Measurements from ENCODE around the gene CGB1. TPM values are rescaled to one million over a fixed set of nuclear protein-coding genes. Genes with fewer than 3 reads are reported as not detected.
"Not testable (repeated sequence)": the region's sequence is repeated elsewhere in the genome, so short reads cannot be mapped to it uniquely, and the experiment has no call there.

CGB1 gene
- total and polyA plus RNA-seq, 2 of the 13 experiments (the other 11 are each of a cell fraction or from before 2014, with no cell fraction given) = not detected

- H2AFZ ChIP-seq (ENCODE audit: low read length); POLR2A ChIA-PET; ATAC-seq; H4K20me1 ChIP-seq (ENCODE audit: insufficient read depth, low read length); H3K9ac ChIP-seq (ENCODE audit: insufficient read depth, low read depth, low read length); BruUV-seq (replicated peaks); H3K4me2 ChIP-seq (ENCODE audit: low read depth, low read length); H3K36me3 ChIP-seq (replicated peaks in 1 of 2; ENCODE audit: control insufficient read depth in 1 of 2, insufficient read depth in 2 of 2, low read length in 2 of 2); intact Hi-C loops (cut with micrococcal nuclease; ENCODE audit: unreplicated experiment); H3K27ac ChIP-seq (ENCODE audit: extremely low read length, insufficient read depth, low read length); in situ Hi-C loops (cut with HindIII; ENCODE audit: extremely low pct_ligation_motif_present, low pct_unique_long_range_greater_than_20kb); H3K4me1 ChIP-seq (ENCODE audit: insufficient read depth, low read length); H3K79me2 ChIP-seq (ENCODE audit: insufficient read depth, low read length); H3K9me3 ChIP-seq (ENCODE audit: low read length); H3K4me3 ChIP-seq (replicated peaks in 1 of 3; ENCODE audit: insufficient read depth in 1 of 3, low read depth in 2 of 3, low read length in 3 of 3): not testable (repeated sequence)
- peaks cover 2 to 22% of the 10 kb centered on the region in 2 experiments for H3K27me3 ChIP-seq (ENCODE audit: control insufficient read depth in 1 of 2, insufficient read depth in 2 of 2, low read length in 2 of 2)
- CTCF ChIA-PET (ENCODE audit: low intra/inter-chr PET ratio, low total read pairs) = interaction anchor here (0.8 kb wide), 1 partner anchor 133 kb away, joined by 3 read pairs; no protein-coding TSS in a partner anchor
- 8% methylated on average over 8 of the region's 9 CpGs for WGBS (ENCODE audit: low lambda C conversion rate)
- DNase-seq (ENCODE audit: low spot score) (peak; percentile 20), FAIRE-seq (peak; percentile 46)
- TF ChIP-seq GATAD2A (CRISPR knock-in tag; IDR thresholded peaks at IDR 0.05) (0 out of 2 replicates have a peak, but pooled peaks have one; percentile 28), KDM2A (CRISPR knock-in tag; IDR thresholded peaks at IDR 0.05; ENCODE audit: borderline replicate concordance, low read depth) (peak; percentile 47; the same call in 1 of the 2 replicates), STAG1 (CRISPR knock-in tag; IDR thresholded peaks at IDR 0.05) (peak; percentile 82), THRA (CRISPR knock-in tag; IDR thresholded peaks at IDR 0.05; ENCODE audit: borderline replicate concordance) (peak; percentile 18; the same call in 1 of the 2 replicates), ZNF639 (CRISPR knock-in tag; conservative IDR thresholded peaks at IDR 0.05) (0 out of 2 replicates have a peak, but pooled peaks have one; percentile 34), SMC3 (IDR thresholded peaks at IDR 0.05; ENCODE audit: low read length) (peak; percentile 62), SKI (IDR thresholded peaks at IDR 0.05; ENCODE audit: partially characterized antibody) (peak; percentile 20), RXRB (CRISPR knock-in tag; IDR thresholded peaks at IDR 0.05; ENCODE audit: borderline replicate concordance) (0 out of 2 replicates have a peak, but pooled peaks have one; percentile 14), THAP9 (CRISPR knock-in tag; IDR thresholded peaks at IDR 0.05; ENCODE audit: borderline replicate concordance) (0 out of 2 replicates have a peak, but pooled peaks have one; percentile 27), ARID5B (CRISPR knock-in tag; IDR thresholded peaks at IDR 0.05) (0 out of 2 replicates have a peak, but pooled peaks have one; percentile 21), ZNF512B (CRISPR knock-in tag; IDR thresholded peaks at IDR 0.05; ENCODE audit: borderline replicate concordance) (peak; percentile 50; the same call in 1 of the 2 replicates)
These were observed 38.2 kb upstream of the CGB1 start for GRCh38 chr19:49074869-49075268.
